K562 (cell line): ENCODE measurements around the gene MARCHF7. TPM values are rescaled to one million over a fixed set of nuclear protein-coding genes. Genes with fewer than 3 reads are reported as not detected.

Experiments
- ARNT ChIP-seq, 2 experiments: fragments of 450-650 bp; IDR thresholded peaks; 2 replicates each; pipeline ENCODE4 v1.6.1; 2016; ENCODE audit warnings: mild to moderate bottlenecking in 1 of 2
- CBX5 ChIP-seq: IDR thresholded peaks from 2 replicates; pipeline ENCODE4 v1.6.1; 2014; ENCODE audit warnings: low read depth, borderline replicate concordance
- CEBPB ChIP-seq: fragments of 450-650 bp; IDR thresholded peaks from 2 replicates; pipeline ENCODE4 v1.6.1; 2016; ENCODE audit warnings: missing genetic modification characterization, missing compliant biosample characterization
- CREB1 ChIP-seq, 2 experiments: sonication (generic) in 1 of 2; formaldehyde crosslinking in 1 of 2; IDR thresholded peaks; 2 replicates each; pipeline versions ENCODE4 v1.6.1 to v1.8.0; 2012 to 2022; ENCODE audit warnings: inconsistent platforms in 1 of 2, mild to moderate bottlenecking in 1 of 2, missing genetic modification reagents in 1 of 2, moderate library complexity in 1 of 2
- CTBP1 ChIP-seq: fragments of 450-650 bp; IDR thresholded peaks from 2 replicates; pipeline ENCODE4 v1.6.1; 2016; ENCODE audit warnings: borderline replicate concordance
- EGR1 ChIP-seq: fragments of 450-650 bp; conservative IDR thresholded peaks from 2 replicates; pipeline ENCODE4 v1.6.1; 2017; ENCODE audit warnings: mild to moderate bottlenecking
- ETV1 ChIP-seq: fragments of 450-650 bp; conservative IDR thresholded peaks from 2 replicates; pipeline ENCODE4 v1.6.1; 2016; ENCODE audit warnings: missing genetic modification characterization, control low read depth, low read depth, missing compliant biosample characterization
- ETV5 ChIP-seq: sonication (generic); formaldehyde crosslinking; IDR thresholded peaks from 2 replicates; pipeline ENCODE4 v1.4.0; 2020; ENCODE audit warnings: low read depth, mild to moderate bottlenecking, missing genetic modification reagents
- GATA2 ChIP-seq: sonication (generic); formaldehyde crosslinking; IDR thresholded peaks from 2 replicates; pipeline ENCODE4 v1.4.0; 2020; ENCODE audit warnings: mild to moderate bottlenecking, missing genetic modification reagents
- GMEB1 ChIP-seq: fragments of 250-450 bp; sonication (Bioruptor Pico); IDR thresholded peaks from 2 replicates; pipeline ENCODE4 v1.4.0; 2020; ENCODE audit warnings: mild to moderate bottlenecking
- HDAC1 ChIP-seq, 2 experiments: fragments of 450-650 bp; IDR thresholded peaks; 2 replicates each; pipeline ENCODE4 v1.6.1; 2016 to 2017; ENCODE audit warnings: inconsistent platforms in 1 of 2, mild to moderate bottlenecking in 1 of 2, moderate library complexity in 1 of 2
- MEF2D ChIP-seq: conservative IDR thresholded peaks from 2 replicates; pipeline ENCODE4 v1.6.1; 2016; ENCODE audit warnings: low read depth, missing genetic modification characterization, missing compliant biosample characterization
- MXD1 ChIP-seq: fragments of 250-450 bp; sonication (Bioruptor Pico); IDR thresholded peaks from 2 replicates; pipeline ENCODE4 v1.8.0; 2021; ENCODE audit warnings: borderline replicate concordance, mild to moderate bottlenecking, moderate library complexity; ENCODE audit not compliant: poor library complexity, severe bottlenecking
- NFYB ChIP-seq: IDR thresholded peaks from 2 replicates; pipeline ENCODE4 v1.6.1; 2011; ENCODE audit warnings: mild to moderate bottlenecking, moderate library complexity; ENCODE audit not compliant: insufficient read length; ENCODE audit errors: extremely low read depth
- PHF21A ChIP-seq: fragments of 450-650 bp; IDR thresholded peaks from 2 replicates; pipeline ENCODE4 v1.6.1; 2017; ENCODE audit warnings: low read depth, borderline replicate concordance
- RAD21 ChIP-seq, 2 experiments: fragments of 250-450 bp in 1 of 2; fragments of 450-650 bp in 1 of 2; sonication (Bioruptor Pico) in 1 of 2; formaldehyde crosslinking in 1 of 2; IDR thresholded peaks in 1 of 2; conservative IDR thresholded peaks in 1 of 2; 2 replicates each; pipeline versions ENCODE4 v1.4.0 to v1.8.0; 2020 to 2022; ENCODE audit warnings: mild to moderate bottlenecking in 2 of 2, moderate library complexity in 1 of 2
- SETDB1 ChIP-seq: IDR thresholded peaks from one replicate; pipeline ENCODE4 v1.6.1; 2012; ENCODE audit warnings: low read length, control low read depth, inconsistent platforms
- TAF9B ChIP-seq: fragments of 450-650 bp; IDR thresholded peaks from 2 replicates; pipeline ENCODE4 v1.6.1; 2018; ENCODE audit warnings: mild to moderate bottlenecking; ENCODE audit not compliant: partially characterized antibody
- ZFPM2 ChIP-seq: fragments of 250-450 bp; sonication (Bioruptor Pico); IDR thresholded peaks from 2 replicates; pipeline ENCODE4 v1.5.1; 2022; ENCODE audit warnings: mild to moderate bottlenecking
- ZNF174 ChIP-seq: fragments of 250-450 bp; sonication (Bioruptor Pico); IDR thresholded peaks from 2 replicates; pipeline ENCODE4 v1.4.0; 2020; ENCODE audit warnings: mild to moderate bottlenecking
- ZNF263 ChIP-seq: sonication (generic); formaldehyde crosslinking; IDR thresholded peaks from 2 replicates; pipeline ENCODE4 v1.8.0; 2022; ENCODE audit warnings: mild to moderate bottlenecking, missing genetic modification reagents, borderline replicate concordance
- ZNF589 ChIP-seq: fragments of 200-800 bp; sonication (Bioruptor generic); IDR thresholded peaks from 2 replicates; pipeline ENCODE4 v1.6.1; 2016; ENCODE audit warnings: low read depth, missing genetic modification characterization, missing compliant biosample characterization
- ZNF79 ChIP-seq: fragments of 250-450 bp; sonication (Bioruptor Pico); IDR thresholded peaks from 2 replicates; pipeline ENCODE4 v1.4.0; 2020; ENCODE audit warnings: low read depth, mild to moderate bottlenecking, moderate library complexity
- polyA plus RNA-seq, 8 experiments: library from polyadenylated mRNA; depleted of rRNA in 4 of 8; stranded (reverse) in 5 of 8; unstranded in 3 of 8; fragments of >200 nt; fragmentation: Nextera tagmentation in 2 of 8; fragmentation: Illumina TruSeq in 1 of 8; extraction: Ambion mirVana in 2 of 8; extraction: Trizol in 1 of 8; gene quantifications; 2 replicates each; pipeline versions ENCODE4 v1.2.1 to v1.2.3, GENCODE V29; 2011 to 2014; ENCODE audit warnings: inconsistent platforms in 1 of 8, missing spikeins in 1 of 8
- total RNA-seq, 7 experiments: library from RNA; depleted of rRNA in 6 of 7; stranded (reverse); fragments of >200 nt in 6 of 7; fragmentation: Illumina TruSeq in 2 of 7; extraction: Trizol in 2 of 7; gene quantifications; 2 replicates each; pipeline versions ENCODE4 v1.2.1 to v1.2.3, GENCODE V29; 2011 to 2021; ENCODE audit warnings: low replicate concordance in 1 of 7
- TF ChIP-seq, protein P1 (sequence below): fragments of 250-450 bp; sonication (Bioruptor Pico); IDR thresholded peaks from 2 replicates; pipeline ENCODE4 v1.5.0; 2022; ENCODE audit warnings: mild to moderate bottlenecking
- TF ChIP-seq, protein P2 (sequence below): fragments of 450-650 bp; formaldehyde crosslinking; IDR thresholded peaks from 2 replicates; pipeline ENCODE4 v1.4.0; 2020; ENCODE audit warnings: mild to moderate bottlenecking, moderate library complexity

MARCHF7 gene
- total and polyA plus RNA-seq, 9 of the 15 experiments (the other 6 are each of a cell fraction or from before 2014, with no cell fraction given) = 58.2 to 137 (median 86.7) TPM

DNA sequence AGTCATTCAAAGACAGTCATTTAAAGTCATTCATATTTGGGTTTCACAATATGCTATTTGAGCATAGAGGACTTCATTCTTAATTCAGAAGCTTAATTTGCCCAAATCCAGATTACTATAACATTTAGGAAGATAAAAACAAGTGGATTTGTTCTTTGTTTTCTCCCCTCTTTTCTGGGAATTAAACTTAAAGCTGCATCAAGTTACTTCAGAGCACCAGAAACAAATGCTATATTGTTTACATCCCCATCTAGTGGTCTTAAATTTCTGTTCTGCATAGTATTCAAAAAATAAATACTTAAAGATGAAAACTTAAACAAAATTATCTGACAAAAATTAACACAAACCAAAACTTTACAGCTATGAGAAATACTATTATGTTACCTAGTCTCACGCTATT, 34.7 kb upstream of the MARCHF7 start (continued):
- TF ChIP-seq CBX5 (no peak), CREB1 (IDR thresholded peaks at IDR 0.05) (no peak), CREB1 (CRISPR knock-in tag; IDR thresholded peaks at IDR 0.05) (no peak), CTBP1 (no peak), MXD1 (CRISPR knock-in tag) (no peak), TAF9B (no peak), NFYB (no peak), ETV1 (tag) (no peak), ARNT (IDR thresholded peaks at IDR 0.05) (no peak), GMEB1 (CRISPR knock-in tag) (no peak), EGR1 (no peak), ZNF174 (CRISPR knock-in tag) (no peak), GATA2 (CRISPR knock-in tag) (no peak), MEF2D (tag) (no peak), SETDB1 (no peak), ZFPM2 (CRISPR knock-in tag) (no peak), ZNF589 (CRISPR knock-in tag) (no peak), ZNF263 (CRISPR knock-in tag) (no peak), ZNF79 (no peak), HDAC1 (IDR thresholded peaks at IDR 0.05) (no peak), PHF21A (no peak), CEBPB (tag) (peak; percentile 31; the same call in 1 of the 2 replicates), RAD21 (CRISPR knock-in tag; conservative IDR thresholded peaks at IDR 0.05 in 1 of 2, IDR thresholded peaks at IDR 0.05 in 1 of 2) (peak; percentile 52 to 63), ETV5 (CRISPR knock-in tag) (no peak)
- TF ChIP-seq, protein P1, sequence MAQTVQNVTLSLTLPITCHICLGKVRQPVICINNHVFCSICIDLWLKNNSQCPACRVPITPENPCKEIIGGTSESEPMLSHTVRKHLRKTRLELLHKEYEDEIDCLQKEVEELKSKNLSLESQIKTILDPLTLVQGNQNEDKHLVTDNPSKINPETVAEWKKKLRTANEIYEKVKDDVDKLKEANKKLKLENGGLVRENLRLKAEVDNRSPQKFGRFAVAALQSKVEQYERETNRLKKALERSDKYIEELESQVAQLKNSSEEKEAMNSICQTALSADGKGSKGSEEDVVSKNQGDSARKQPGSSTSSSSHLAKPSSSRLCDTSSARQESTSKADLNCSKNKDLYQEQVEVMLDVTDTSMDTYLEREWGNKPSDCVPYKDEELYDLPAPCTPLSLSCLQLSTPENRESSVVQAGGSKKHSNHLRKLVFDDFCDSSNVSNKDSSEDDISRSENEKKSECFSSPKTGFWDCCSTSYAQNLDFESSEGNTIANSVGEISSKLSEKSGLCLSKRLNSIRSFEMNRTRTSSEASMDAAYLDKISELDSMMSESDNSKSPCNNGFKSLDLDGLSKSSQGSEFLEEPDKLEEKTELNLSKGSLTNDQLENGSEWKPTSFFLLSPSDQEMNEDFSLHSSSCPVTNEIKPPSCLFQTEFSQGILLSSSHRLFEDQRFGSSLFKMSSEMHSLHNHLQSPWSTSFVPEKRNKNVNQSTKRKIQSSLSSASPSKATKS (CRISPR knock-in tag) = no peak
- TF ChIP-seq, protein P2, sequence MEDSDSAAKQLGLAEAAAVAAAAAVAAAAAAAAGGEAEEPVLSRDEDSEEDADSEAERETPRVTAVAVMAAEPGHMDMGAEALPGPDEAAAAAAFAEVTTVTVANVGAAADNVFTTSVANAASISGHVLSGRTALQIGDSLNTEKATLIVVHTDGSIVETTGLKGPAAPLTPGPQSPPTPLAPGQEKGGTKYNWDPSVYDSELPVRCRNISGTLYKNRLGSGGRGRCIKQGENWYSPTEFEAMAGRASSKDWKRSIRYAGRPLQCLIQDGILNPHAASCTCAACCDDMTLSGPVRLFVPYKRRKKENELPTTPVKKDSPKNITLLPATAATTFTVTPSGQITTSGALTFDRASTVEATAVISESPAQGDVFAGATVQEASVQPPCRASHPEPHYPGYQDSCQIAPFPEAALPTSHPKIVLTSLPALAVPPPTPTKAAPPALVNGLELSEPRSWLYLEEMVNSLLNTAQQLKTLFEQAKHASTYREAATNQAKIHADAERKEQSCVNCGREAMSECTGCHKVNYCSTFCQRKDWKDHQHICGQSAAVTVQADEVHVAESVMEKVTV (CRISPR knock-in tag) = peak; percentile 46
